AG09319 (cell line): ENCODE results near the gene EFCAB12.
"Not testable (repeated sequence)": the region's sequence is repeated elsewhere in the genome, so short reads cannot be mapped to it uniquely, and the experiment has no call there.

Experiments used
- DNase-seq: peaks from one replicate; pipeline ENCODE4 v3.0.0-alpha.2; 2010; ENCODE audit warnings: low read depth; ENCODE audit errors: extremely low read depth
- CTCF ChIP-seq: IDR thresholded peaks from 2 replicates; pipeline ENCODE4 v1.5.1; 2011; ENCODE audit warnings: low read depth, mild to moderate bottlenecking, inconsistent platforms, low read length, moderate library complexity

The EFCAB12 gene

GRCh38 chr3:129403450-129403849 lies 25.0 kb downstream of the EFCAB12 start:
- no peak for DNase-seq
- no peak for TF ChIP-seq CTCF

- no peak for DNase-seq
- TF ChIP-seq CTCF = no peak
Measured at GRCh38 chr3:129402616-129403015, 25.8 kb downstream of the EFCAB12 start.

- no peak for TF ChIP-seq CTCF
Measured at GRCh38 chr3:129402210-129402609, 26.2 kb downstream of the EFCAB12 start.

GRCh38 chr3:129399895-129400357 lies 28.5 kb downstream of the EFCAB12 start:
- no peak for TF ChIP-seq CTCF
- no peak for DNase-seq

More at GRCh38 chr3:129402210-129402609, 26.2 kb downstream of the EFCAB12 start:
- DNase-seq = no peak

GRCh38 chr3:129399145-129399894 lies 29.1 kb downstream of the EFCAB12 start:
- peak; percentile 84 for TF ChIP-seq CTCF
- DNase-seq = peak; percentile 91

- DNase-seq = no peak
- no peak for TF ChIP-seq CTCF
Measured at GRCh38 chr3:129398803-129399144, 29.7 kb downstream of the EFCAB12 start.

- not testable (repeated sequence) for DNase-seq
Measured at GRCh38 chr3:129393760-129394564, 34.5 kb downstream of the EFCAB12 start.
